ENCODE measurements around the gene COQ10A.

GRCh38 chr12:56223571-56224101 is 43.1 kb upstream of the COQ10A start:
- TF ChIP-seq CTCF (IDR thresholded peaks at IDR 0.05) (no peak), POLR2A (IDR thresholded peaks at IDR 0.05) (no peak)

All from heart left ventricle (tissue), 13 donors.